ENCODE measurements around the gene DCAKD. TPM values are rescaled to one million over a fixed set of nuclear protein-coding genes. Genes with fewer than 3 reads are reported as not detected.

The DCAKD gene
- total and polyA plus RNA-seq, 4 donors = 14.5 to 33.1 (median 21.4) TPM

DNA sequence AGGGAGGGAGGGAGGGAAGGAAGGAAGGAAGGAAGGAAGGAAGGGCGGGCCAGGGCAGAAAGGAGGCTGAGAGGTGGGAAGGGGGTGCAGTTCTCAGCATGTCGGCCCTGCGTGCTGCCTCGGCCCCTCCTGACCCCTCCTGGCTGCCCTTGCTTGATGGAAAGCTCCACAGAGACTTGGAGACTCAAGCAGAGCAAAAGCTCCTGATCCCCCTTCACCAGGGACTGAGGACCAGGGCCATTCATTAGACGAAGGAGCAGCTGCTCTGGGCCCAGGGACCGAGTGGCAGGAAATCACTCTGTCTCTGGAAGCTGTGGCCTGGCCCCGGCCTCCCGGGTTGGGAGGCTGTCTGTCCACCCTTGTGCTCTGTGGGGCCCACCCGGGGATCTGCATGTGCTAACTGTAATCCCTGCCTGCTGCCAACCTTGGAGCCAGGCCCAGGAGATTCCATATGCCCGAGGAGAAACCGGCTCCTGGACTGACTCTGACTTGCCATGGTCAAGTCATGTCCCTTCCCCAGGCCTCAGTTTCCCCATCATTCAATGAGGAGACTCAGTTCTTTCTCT, 55.9 kb downstream of the DCAKD start:
- H3K4me3 ChIP-seq (ENCODE audit: low read length in 2 of 2) = no peak overlapping the region
- no peaks in the 10 kb centered on the region for H3K27me3 ChIP-seq (ENCODE audit: control insufficient read depth in 1 of 2, insufficient read depth in 2 of 2, low read length in 1 of 2)
- WGBS, 2 donors = 56 to 67% methylated on average over 11 of the region's 11 CpGs
- no peak overlapping the region for H3K27ac ChIP-seq (ENCODE audit: low read depth in 1 of 2, low read length in 2 of 2)
- ATAC-seq (ENCODE audit: low FRiP score) (no peak), DNase-seq (no peak)
- intact Hi-C loops (cut with DNase I) = no loop called here
- H3K36me3 ChIP-seq (ENCODE audit: control insufficient read depth in 1 of 2, insufficient read depth in 2 of 2, low read length in 1 of 2) = no peaks in the 10 kb centered on the region
- no peaks in the 10 kb centered on the region for H3K4me1 ChIP-seq (ENCODE audit: control insufficient read depth in 1 of 2, insufficient read depth in 2 of 2, low read length in 2 of 2)
- no peaks in the 10 kb centered on the region for H3K9me3 ChIP-seq (ENCODE audit: control insufficient read depth, low read length)

- no peak overlapping the region for H3K27ac ChIP-seq (ENCODE audit: low read depth in 1 of 2, low read length in 2 of 2)
- no peak for ATAC-seq (ENCODE audit: low FRiP score)
- DNase-seq = no peak
- no peaks in the 10 kb centered on the region for H3K4me1 ChIP-seq (ENCODE audit: control insufficient read depth in 1 of 2, insufficient read depth in 2 of 2, low read length in 2 of 2)
- H3K27me3 ChIP-seq (ENCODE audit: control insufficient read depth in 1 of 2, insufficient read depth in 2 of 2, low read length in 1 of 2) = no peaks in the 10 kb centered on the region
- WGBS, 2 donors = 91 to 95% methylated on average over 5 of the region's 5 CpGs
- no peak overlapping the region for H3K4me3 ChIP-seq (ENCODE audit: low read length in 2 of 2)
- H3K36me3 ChIP-seq (ENCODE audit: control insufficient read depth in 1 of 2, insufficient read depth in 2 of 2, low read length in 1 of 2) = no peaks in the 10 kb centered on the region
- intact Hi-C loops (cut with DNase I) = no loop called here
- H3K9me3 ChIP-seq (ENCODE audit: control insufficient read depth, low read length) = no peaks in the 10 kb centered on the region
Measured at GRCh38 chr17:44992242-44992939, 59.0 kb downstream of the DCAKD start.

DNA sequence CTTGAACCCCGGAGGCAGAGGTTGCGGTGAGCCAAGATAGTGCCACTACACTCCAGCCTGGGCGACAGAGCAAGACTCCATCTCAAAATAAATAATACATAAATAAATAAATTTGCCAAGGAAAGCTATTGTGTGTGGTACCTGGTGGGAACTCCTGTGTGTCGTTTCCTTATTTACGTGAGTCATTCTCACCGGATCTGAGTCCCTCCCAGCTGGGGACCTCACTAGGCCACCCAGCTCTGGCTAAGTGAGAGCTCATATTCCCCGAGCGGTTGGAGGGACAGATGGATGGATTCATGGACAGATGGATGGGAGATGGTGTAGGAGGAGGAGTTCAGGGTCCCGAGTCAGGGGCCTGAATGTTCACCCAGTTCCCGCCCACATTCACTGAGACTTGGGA, 60.4 kb downstream of the DCAKD start:
- Histone ChIP-seq H3K27ac (ENCODE audit: low read depth in 1 of 2, low read length in 2 of 2) (no peak overlapping the region), H3K27me3 (ENCODE audit: control insufficient read depth in 1 of 2, insufficient read depth in 2 of 2, low read length in 1 of 2) (no peaks in the 10 kb centered on the region), H3K4me3 (ENCODE audit: low read length in 2 of 2) (no peak overlapping the region), H3K4me1 (ENCODE audit: control insufficient read depth in 1 of 2, insufficient read depth in 2 of 2, low read length in 2 of 2) (no peaks in the 10 kb centered on the region), H3K9me3 (ENCODE audit: control insufficient read depth, low read length) (no peaks in the 10 kb centered on the region), H3K36me3 (ENCODE audit: control insufficient read depth in 1 of 2, insufficient read depth in 2 of 2, low read length in 1 of 2) (no peaks in the 10 kb centered on the region)
- intact Hi-C loops (cut with DNase I) = no loop called here
- no peak for DNase-seq
- no peak for ATAC-seq (ENCODE audit: low FRiP score)
- WGBS, 2 donors = 83 to 84% methylated on average over 10 of the region's 10 CpGs

DNA sequence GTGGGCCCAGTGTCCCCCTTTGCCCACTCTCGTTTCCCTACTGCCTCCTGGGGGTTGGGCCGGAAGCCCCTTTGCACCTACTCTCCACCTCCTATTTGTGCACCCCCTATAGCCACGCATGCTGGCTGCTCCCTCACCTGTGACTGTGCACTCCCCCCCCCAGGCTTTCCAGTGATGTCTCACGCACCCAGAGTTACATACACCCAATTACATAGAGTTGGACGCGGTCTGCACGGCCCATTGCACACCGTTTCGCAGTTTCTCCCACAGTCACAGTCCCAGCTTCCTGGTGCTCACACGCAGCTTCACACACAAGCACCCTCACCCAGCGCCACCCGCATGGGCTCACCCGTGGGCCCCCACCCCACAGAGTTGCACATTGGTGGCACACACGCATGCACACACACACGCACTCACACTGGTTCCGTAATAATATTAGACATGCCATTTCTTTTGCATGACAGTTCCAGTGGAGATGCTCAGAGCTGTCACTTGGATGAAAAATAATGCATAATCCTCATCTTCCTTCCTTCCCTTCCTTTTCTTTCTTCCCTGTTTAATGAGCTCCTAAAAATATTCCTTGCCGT, 61.8 kb downstream of the DCAKD start:
- H3K4me1 ChIP-seq (ENCODE audit: control insufficient read depth in 1 of 2, insufficient read depth in 2 of 2, low read length in 2 of 2) = no peaks in the 10 kb centered on the region
- H3K4me3 ChIP-seq (ENCODE audit: low read length in 2 of 2) = no peak overlapping the region
- no peaks in the 10 kb centered on the region for H3K9me3 ChIP-seq (ENCODE audit: control insufficient read depth, low read length)
- H3K36me3 ChIP-seq (ENCODE audit: control insufficient read depth in 1 of 2, insufficient read depth in 2 of 2, low read length in 1 of 2) = no peaks in the 10 kb centered on the region
- intact Hi-C loops (cut with DNase I) = no loop called here
- ATAC-seq (ENCODE audit: low FRiP score) (no peak), DNase-seq (no peak)
- WGBS, 2 donors = 91 to 93% methylated on average over 17 of the region's 17 CpGs
- H3K27ac ChIP-seq (ENCODE audit: low read depth in 1 of 2, low read length in 2 of 2) = no peak overlapping the region
- H3K27me3 ChIP-seq (ENCODE audit: control insufficient read depth in 1 of 2, insufficient read depth in 2 of 2, low read length in 1 of 2) = no peaks in the 10 kb centered on the region

DNA sequence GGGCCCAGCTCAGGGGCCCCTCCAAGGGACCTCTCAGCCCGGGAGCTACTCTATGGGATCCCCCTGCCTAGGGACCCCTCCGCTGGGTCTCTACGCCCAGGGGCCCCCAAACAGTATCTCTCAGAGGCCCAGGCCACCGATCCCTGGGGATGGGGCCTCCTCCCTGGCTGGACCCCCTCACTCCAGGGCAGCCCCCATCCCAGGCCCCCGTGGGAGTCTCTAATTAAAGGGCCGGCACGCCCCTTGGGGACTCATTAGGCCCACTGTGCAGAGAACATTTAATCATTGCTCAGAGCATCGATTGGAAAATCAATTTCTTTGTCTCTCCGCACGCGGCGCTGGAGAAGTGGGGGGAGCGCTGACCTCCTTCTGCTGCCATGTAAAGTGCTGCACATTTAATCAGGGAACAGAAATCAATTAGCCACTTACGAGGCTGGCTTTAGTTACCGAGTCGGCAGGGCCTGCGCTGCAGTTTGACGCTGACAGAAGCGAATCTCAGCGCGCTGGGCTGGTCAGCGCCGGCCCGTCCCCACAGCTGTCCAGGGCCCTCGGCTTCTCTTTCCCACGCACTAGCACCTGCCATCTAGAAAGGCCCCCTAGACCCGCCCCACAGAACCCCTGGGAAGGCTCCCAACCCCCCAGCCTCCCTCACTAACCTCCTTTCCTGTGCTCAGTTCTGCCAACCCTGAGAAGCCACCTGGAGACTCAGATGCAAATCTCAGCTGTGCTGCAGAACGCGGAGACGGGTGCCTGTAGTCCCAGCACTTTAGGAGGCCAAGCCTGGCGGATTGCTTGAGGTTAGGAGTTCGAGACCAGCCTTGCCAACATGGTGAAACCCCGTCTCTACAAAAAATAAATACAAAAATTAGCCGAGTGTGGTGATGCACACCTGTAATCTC, 63.1 kb downstream of the DCAKD start:
- no peak overlapping the region for H3K27ac ChIP-seq (ENCODE audit: low read depth in 1 of 2, low read length in 2 of 2)

DNA sequence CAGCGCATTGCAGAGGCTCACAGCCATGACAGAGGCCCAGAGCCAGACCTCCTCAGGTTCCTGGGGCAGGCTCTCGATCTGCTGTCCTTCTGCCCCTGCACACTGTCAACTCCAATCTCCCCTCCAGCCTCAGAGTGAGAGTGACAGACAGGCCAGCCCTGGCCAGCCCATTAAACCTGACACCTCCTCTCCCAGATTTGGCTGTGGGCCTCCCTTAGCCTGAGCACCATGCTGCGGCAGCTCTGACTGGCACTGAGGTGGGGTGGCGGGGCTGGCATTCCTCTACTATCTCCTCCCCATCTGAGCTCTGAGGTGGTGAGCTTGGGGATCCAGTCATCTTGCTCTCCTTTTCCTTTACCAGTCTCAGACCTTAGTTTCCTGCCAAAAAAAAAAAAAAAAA, 67.9 kb downstream of the DCAKD start:
- Histone ChIP-seq H3K36me3 (ENCODE audit: control insufficient read depth in 1 of 2, insufficient read depth in 2 of 2, low read length in 1 of 2) (no peaks in the 10 kb centered on the region), H3K27me3 (ENCODE audit: control insufficient read depth in 1 of 2, insufficient read depth in 2 of 2, low read length in 1 of 2) (no peaks in the 10 kb centered on the region), H3K9me3 (ENCODE audit: control insufficient read depth, low read length) (no peaks in the 10 kb centered on the region), H3K4me3 (ENCODE audit: low read length in 2 of 2) (no peak overlapping the region), H3K27ac (ENCODE audit: low read depth in 1 of 2, low read length in 2 of 2) (no peak overlapping the region), H3K4me1 (ENCODE audit: control insufficient read depth in 1 of 2, insufficient read depth in 2 of 2, low read length in 2 of 2) (no peaks in the 10 kb centered on the region)
- no peak for ATAC-seq (ENCODE audit: low FRiP score)
- intact Hi-C loops (cut with DNase I) = no loop called here
- no peak for DNase-seq
- 91 to 92% methylated on average over 4 of the region's 4 CpGs for WGBS, 2 donors

More for the DNA sequence above, 63.1 kb downstream of the DCAKD start:
- no peak for ATAC-seq (ENCODE audit: low FRiP score)
- no peaks in the 10 kb centered on the region for H3K4me1 ChIP-seq (ENCODE audit: control insufficient read depth in 1 of 2, insufficient read depth in 2 of 2, low read length in 2 of 2)
- no peaks in the 10 kb centered on the region for H3K36me3 ChIP-seq (ENCODE audit: control insufficient read depth in 1 of 2, insufficient read depth in 2 of 2, low read length in 1 of 2)
- H3K4me3 ChIP-seq (ENCODE audit: low read length in 2 of 2) = no peak overlapping the region
- H3K9me3 ChIP-seq (ENCODE audit: control insufficient read depth, low read length) = no peaks in the 10 kb centered on the region
- 85 to 86% methylated on average over 34 of the region's 34 CpGs for WGBS, 2 donors
- no peak for DNase-seq
- intact Hi-C loops (cut with DNase I) = no loop called here
- no peaks in the 10 kb centered on the region for H3K27me3 ChIP-seq (ENCODE audit: control insufficient read depth in 1 of 2, insufficient read depth in 2 of 2, low read length in 1 of 2)

GRCh38 chr17:44982113-44982702, 69.2 kb downstream of the DCAKD start:
- Histone ChIP-seq H3K36me3 (ENCODE audit: control insufficient read depth in 1 of 2, insufficient read depth in 2 of 2, low read length in 1 of 2) (no peaks in the 10 kb centered on the region), H3K27me3 (ENCODE audit: control insufficient read depth in 1 of 2, insufficient read depth in 2 of 2, low read length in 1 of 2) (no peaks in the 10 kb centered on the region), H3K9me3 (ENCODE audit: control insufficient read depth, low read length) (no peaks in the 10 kb centered on the region), H3K27ac (ENCODE audit: low read depth in 1 of 2, low read length in 2 of 2) (no peak overlapping the region), H3K4me1 (ENCODE audit: control insufficient read depth in 1 of 2, insufficient read depth in 2 of 2, low read length in 2 of 2) (no peaks in the 10 kb centered on the region), H3K4me3 (ENCODE audit: low read length in 2 of 2) (no peak overlapping the region)
- intact Hi-C loops (cut with DNase I) = no loop called here
- ATAC-seq (ENCODE audit: low FRiP score) (no peak), DNase-seq (no peak)
- WGBS, 2 donors = 94 to 98% methylated on average over 3 of the region's 3 CpGs

- DNase-seq = no peak
- no peak overlapping the region for H3K4me3 ChIP-seq (ENCODE audit: low read length in 2 of 2)
- no peaks in the 10 kb centered on the region for H3K4me1 ChIP-seq (ENCODE audit: control insufficient read depth in 1 of 2, insufficient read depth in 2 of 2, low read length in 2 of 2)
- no peak for ATAC-seq (ENCODE audit: low FRiP score)
- H3K9me3 ChIP-seq (ENCODE audit: control insufficient read depth, low read length) = no peaks in the 10 kb centered on the region
- intact Hi-C loops (cut with DNase I) = no loop called here
- H3K27ac ChIP-seq (ENCODE audit: low read depth in 1 of 2, low read length in 2 of 2) = no peak overlapping the region
- 59 to 71% methylated on average over 12 of the region's 12 CpGs for WGBS, 2 donors
- no peaks in the 10 kb centered on the region for H3K27me3 ChIP-seq (ENCODE audit: control insufficient read depth in 1 of 2, insufficient read depth in 2 of 2, low read length in 1 of 2)
- H3K36me3 ChIP-seq (ENCODE audit: control insufficient read depth in 1 of 2, insufficient read depth in 2 of 2, low read length in 1 of 2) = no peaks in the 10 kb centered on the region
Measured at GRCh38 chr17:44981221-44981968, 70.0 kb downstream of the DCAKD start.
